Measurements from ENCODE around the gene DNM3. TPM values are rescaled to one million over a fixed set of nuclear protein-coding genes. Genes with fewer than 3 reads are reported as not detected.

Gene DNM3
- polyA plus RNA-seq, 1 of the 3 experiments (the other 2 are of a cell fraction) = 0.43 TPM

- Histone ChIP-seq H3K4me2 (no peak overlapping the region), H4K20me1 (ENCODE audit: insufficient read depth) (no peaks in the 10 kb centered on the region; the same call in 1 of the 2 replicates), H2AFZ (ENCODE audit: low read depth) (no peak overlapping the region), H3K4me3 (ENCODE audit: low read depth in 2 of 2, low read length in 1 of 2) (no peak overlapping the region), H3F3A (replicated peaks; ENCODE audit: insufficient read depth) (peaks cover 55% of the 10 kb centered on the region), H3K9me2 (no peaks in the 10 kb centered on the region), H3K9ac (no peak overlapping the region), H3K27ac (ENCODE audit: low read depth in 2 of 2, low read length in 1 of 2) (peak overlapping the region; percentile 52 to 73; a peak in 3 of 4 replicates), H3K4me1 (ENCODE audit: control insufficient read depth in 1 of 2, insufficient read depth in 2 of 2, low read depth in 1 of 2, low read length in 1 of 2) (peaks cover 9 to 29% of the 10 kb centered on the region in 2 experiments; a peak in 3 of 4 replicates), H3K9me3 (no peaks in the 10 kb centered on the region), H3K79me2 (ENCODE audit: insufficient read depth) (peaks cover 39% of the 10 kb centered on the region), H3K27me3 (ENCODE audit: insufficient read depth) (no peaks in the 10 kb centered on the region), H3K36me3 (replicated peaks in 1 of 2; ENCODE audit: control insufficient read depth in 1 of 2, insufficient read depth in 2 of 2, low read length in 1 of 2) (peaks cover 41 to 47% of the 10 kb centered on the region in 2 experiments)
- TF ChIP-seq EZH2phosphoT487 (IDR thresholded peaks at IDR 0.05; ENCODE audit: borderline replicate concordance, low read depth) = no peak
- TF ChIP-seq POLR2AphosphoS5 (IDR thresholded peaks at IDR 0.05; ENCODE audit: low read depth, low read length) = peak; percentile 81; the same call in 1 of the 2 replicates
- peak; percentile 3; the same call in 1 of the 2 replicates for TF ChIP-seq JUND (IDR thresholded peaks at IDR 0.05)
- 97% methylated on average over 3 of the region's 3 CpGs for WGBS (ENCODE audit: low lambda C conversion rate)
- ChIA-PET CTCF (no interaction called here), POLR2A (no interaction called here)
- no peak for DNase-seq
Measured at GRCh38 chr1:172137703-172138454, 296.6 kb downstream of the DNM3 start.

DNA sequence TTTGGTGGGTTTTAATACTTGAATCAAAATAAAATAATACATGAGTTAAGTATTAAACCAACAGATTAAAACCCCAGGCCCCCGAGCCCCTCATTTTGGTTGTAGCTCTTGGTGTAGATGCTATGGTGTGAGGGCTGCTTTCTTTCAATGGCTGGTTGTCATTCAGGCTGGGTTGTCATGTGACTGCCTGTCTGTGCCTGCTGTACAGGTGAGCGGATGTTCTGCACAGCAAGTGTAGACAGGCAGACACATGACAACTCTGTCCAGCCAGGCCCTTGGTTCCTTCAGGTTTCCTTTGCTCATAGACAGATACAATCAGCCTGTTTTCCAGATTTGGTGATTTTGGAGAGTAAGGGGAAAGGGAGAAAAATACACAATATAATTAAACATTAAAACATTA lies 297.3 kb downstream of the DNM3 start:
- Histone ChIP-seq H3K79me2 (ENCODE audit: insufficient read depth) (peaks cover 47% of the 10 kb centered on the region), H3K36me3 (replicated peaks in 1 of 2; ENCODE audit: control insufficient read depth in 1 of 2, insufficient read depth in 2 of 2, low read length in 1 of 2) (peaks cover 41 to 50% of the 10 kb centered on the region in 2 experiments), H3K4me2 (peak overlapping the region; percentile 70; the same call in 1 of the 2 replicates), H3K9me3 (no peaks in the 10 kb centered on the region), H3K9me2 (no peaks in the 10 kb centered on the region), H3K27me3 (ENCODE audit: insufficient read depth) (no peaks in the 10 kb centered on the region), H3K4me3 (ENCODE audit: low read depth in 2 of 2, low read length in 1 of 2) (no peak overlapping the region), H3K9ac (no peak overlapping the region), H2AFZ (ENCODE audit: low read depth) (no peak overlapping the region), H3K4me1 (ENCODE audit: control insufficient read depth in 1 of 2, insufficient read depth in 2 of 2, low read depth in 1 of 2, low read length in 1 of 2) (peaks cover 9 to 29% of the 10 kb centered on the region in 2 experiments; a peak in 3 of 4 replicates), H3F3A (replicated peaks; ENCODE audit: insufficient read depth) (peaks cover 61% of the 10 kb centered on the region), H3K27ac (ENCODE audit: low read depth in 2 of 2, low read length in 1 of 2) (peak overlapping the region; percentile 52 to 97; a peak in 3 of 4 replicates), H4K20me1 (ENCODE audit: insufficient read depth) (no peaks in the 10 kb centered on the region; the same call in 1 of the 2 replicates)
- DNase-seq = no peak
- TF ChIP-seq, protein P1, sequence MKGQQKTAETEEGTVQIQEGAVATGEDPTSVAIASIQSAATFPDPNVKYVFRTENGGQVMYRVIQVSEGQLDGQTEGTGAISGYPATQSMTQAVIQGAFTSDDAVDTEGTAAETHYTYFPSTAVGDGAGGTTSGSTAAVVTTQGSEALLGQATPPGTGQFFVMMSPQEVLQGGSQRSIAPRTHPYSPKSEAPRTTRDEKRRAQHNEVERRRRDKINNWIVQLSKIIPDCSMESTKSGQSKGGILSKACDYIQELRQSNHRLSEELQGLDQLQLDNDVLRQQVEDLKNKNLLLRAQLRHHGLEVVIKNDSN (IDR thresholded peaks at IDR 0.05; ENCODE audit: borderline replicate concordance, low read depth) = peak; percentile 11; the same call in 1 of the 2 replicates
- TF ChIP-seq TAF1 (IDR thresholded peaks at IDR 0.05; ENCODE audit: borderline replicate concordance, low read depth, low read length) = no peak
- TF ChIP-seq FOSL2 (IDR thresholded peaks at IDR 0.05; ENCODE audit: borderline replicate concordance, low read depth) = no peak
- 91% methylated on average over 2 of the region's 2 CpGs for WGBS (ENCODE audit: low lambda C conversion rate)
- ChIA-PET CTCF (no interaction called here), POLR2A (no interaction called here)

GRCh38 chr1:172139196-172139595 lies 297.9 kb downstream of the DNM3 start:
- POLR2A ChIA-PET = no interaction called here
- TF ChIP-seq, protein P2, sequence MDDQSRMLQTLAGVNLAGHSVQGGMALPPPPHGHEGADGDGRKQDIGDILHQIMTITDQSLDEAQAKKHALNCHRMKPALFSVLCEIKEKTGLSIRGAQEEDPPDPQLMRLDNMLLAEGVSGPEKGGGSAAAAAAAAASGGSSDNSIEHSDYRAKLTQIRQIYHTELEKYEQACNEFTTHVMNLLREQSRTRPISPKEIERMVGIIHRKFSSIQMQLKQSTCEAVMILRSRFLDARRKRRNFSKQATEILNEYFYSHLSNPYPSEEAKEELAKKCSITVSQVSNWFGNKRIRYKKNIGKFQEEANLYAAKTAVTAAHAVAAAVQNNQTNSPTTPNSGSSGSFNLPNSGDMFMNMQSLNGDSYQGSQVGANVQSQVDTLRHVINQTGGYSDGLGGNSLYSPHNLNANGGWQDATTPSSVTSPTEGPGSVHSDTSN (IDR thresholded peaks at IDR 0.05) = no peak
- TF ChIP-seq RAD21 (IDR thresholded peaks at IDR 0.05; ENCODE audit: low read length) (no peak), POLR2AphosphoS5 (IDR thresholded peaks at IDR 0.05; ENCODE audit: low read depth, low read length) (no peak), SIN3A (IDR thresholded peaks at IDR 0.05; ENCODE audit: borderline replicate concordance, low read depth, low read length) (no peak), CHD2 (IDR thresholded peaks at IDR 0.05; ENCODE audit: low read length, partially characterized antibody) (no peak), MAX (IDR thresholded peaks at IDR 0.05; ENCODE audit: low read depth) (no peak), ELF1 (IDR thresholded peaks at IDR 0.05) (no peak), TAF1 (IDR thresholded peaks at IDR 0.05; ENCODE audit: borderline replicate concordance, low read depth, low read length) (no peak), TEAD4 (IDR thresholded peaks at IDR 0.05; ENCODE audit: borderline replicate concordance, insufficient read depth) (no peak), RXRA (IDR thresholded peaks at IDR 0.05; ENCODE audit: borderline replicate concordance, low read depth) (no peak), JUND (IDR thresholded peaks at IDR 0.05) (no peak), GABPA (IDR thresholded peaks at IDR 0.05; ENCODE audit: low read depth) (no peak), FOSL2 (IDR thresholded peaks at IDR 0.05; ENCODE audit: borderline replicate concordance, low read depth) (no peak), RFX5 (IDR thresholded peaks at IDR 0.05; ENCODE audit: low read length) (no peak)
- TF ChIP-seq, protein P3, sequence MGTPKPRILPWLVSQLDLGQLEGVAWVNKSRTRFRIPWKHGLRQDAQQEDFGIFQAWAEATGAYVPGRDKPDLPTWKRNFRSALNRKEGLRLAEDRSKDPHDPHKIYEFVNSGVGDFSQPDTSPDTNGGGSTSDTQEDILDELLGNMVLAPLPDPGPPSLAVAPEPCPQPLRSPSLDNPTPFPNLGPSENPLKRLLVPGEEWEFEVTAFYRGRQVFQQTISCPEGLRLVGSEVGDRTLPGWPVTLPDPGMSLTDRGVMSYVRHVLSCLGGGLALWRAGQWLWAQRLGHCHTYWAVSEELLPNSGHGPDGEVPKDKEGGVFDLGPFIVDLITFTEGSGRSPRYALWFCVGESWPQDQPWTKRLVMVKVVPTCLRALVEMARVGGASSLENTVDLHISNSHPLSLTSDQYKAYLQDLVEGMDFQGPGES (IDR thresholded peaks at IDR 0.05; ENCODE audit: low read depth, low read length) = no peak

More at GRCh38 chr1:172139196-172139595, 297.9 kb downstream of the DNM3 start:
- 70% methylated on average over 1 of the region's 1 CpG for WGBS (ENCODE audit: low lambda C conversion rate)
- Histone ChIP-seq H3K27ac (ENCODE audit: low read depth in 2 of 2, low read length in 1 of 2) (peak overlapping the region; percentile 97 to 99; a peak in 3 of 4 replicates), H4K20me1 (ENCODE audit: insufficient read depth) (no peaks in the 10 kb centered on the region; the same call in 1 of the 2 replicates), H3K9me3 (no peaks in the 10 kb centered on the region), H3K79me2 (ENCODE audit: insufficient read depth) (peaks cover 52% of the 10 kb centered on the region), H3F3A (replicated peaks; ENCODE audit: insufficient read depth) (peaks cover 67% of the 10 kb centered on the region), H3K4me2 (peak overlapping the region; percentile 70; the same call in 1 of the 2 replicates), H3K4me1 (ENCODE audit: control insufficient read depth in 1 of 2, insufficient read depth in 2 of 2, low read depth in 1 of 2, low read length in 1 of 2) (peaks cover 9 to 29% of the 10 kb centered on the region in 2 experiments; a peak in 3 of 4 replicates), H2AFZ (ENCODE audit: low read depth) (no peak overlapping the region), H3K36me3 (replicated peaks in 1 of 2; ENCODE audit: control insufficient read depth in 1 of 2, insufficient read depth in 2 of 2, low read length in 1 of 2) (peaks cover 41 to 50% of the 10 kb centered on the region in 2 experiments), H3K27me3 (ENCODE audit: insufficient read depth) (no peaks in the 10 kb centered on the region), H3K4me3 (ENCODE audit: low read depth in 2 of 2, low read length in 1 of 2) (peak overlapping the region in 1 of 2 experiments; percentile 93; a peak in 2 of 4 replicates), H3K9ac (no peak overlapping the region), H3K9me2 (no peaks in the 10 kb centered on the region)
- no peak for DNase-seq
- CTCF ChIA-PET = no interaction called here
